GM12878 (cell line): ENCODE measurements around the gene WNT3A. TPM values are rescaled to one million over a fixed set of nuclear protein-coding genes. Genes with fewer than 3 reads are reported as not detected.
A peak's percentile ranks its signal among the peaks of the same experiment; 100 is the strongest.

Experiments
- ATAC-seq: fragments of 200-7000 bp; cut with Tn5 transposase; 3 replicates; pipeline ENCODE4 v1.9.1; 2020; ENCODE audit warnings: mild to moderate bottlenecking, moderate library complexity
- BruUV-seq: library from RNA; stranded (reverse); fragments of 400-500 nt; replicated peaks from 2 replicates; lab custom pipeline; 2021; lab: Mats Ljungman, UMichigan
- CTCF ChIA-PET: fragments of 300-600 bp; sonication (Branson Sonifier 250); formaldehyde crosslinking; extraction: SDS; loops from one replicate; lab custom pipeline; 2021; ENCODE audit warnings: inconsistent platforms; lab: Yijun Ruan, JAX
- POLR2A ChIA-PET: fragments of 350-600 bp; formaldehyde crosslinking; extraction: SDS; loops from one replicate; lab custom pipeline; 2021; ENCODE audit warnings: inconsistent platforms; lab: Charles Lee
- RAD21 ChIA-PET: fragments of 300-600 bp; sonication (Branson Sonifier 250); formaldehyde crosslinking; loops from one replicate; lab custom pipeline; 2023; ENCODE audit warnings: antibody characterized with exemption; ENCODE audit not compliant: unreplicated experiment; lab: Charles Lee
- SMC1A ChIA-PET: fragments of 300-600 bp; sonication (Branson Sonifier 250); formaldehyde crosslinking; loops from one replicate; lab custom pipeline; 2023; ENCODE audit not compliant: unreplicated experiment, uncharacterized antibody; lab: Charles Lee
- DNase-seq: peaks from one replicate; pipeline ENCODE4 v3.0.0-alpha.2; 2011; ENCODE audit warnings: low read depth, low spot score
- FAIRE-seq: peaks from 3 replicates; lab custom pipeline; 2011; peaks lifted over from hg19 to GRCh38; lab: Jason Lieb, UNC
- H2AFZ ChIP-seq: 2 replicates; pipeline ENCODE4 v1.6.0; 2011; ENCODE audit warnings: low read depth, low read length, control low read depth; ENCODE audit not compliant: control insufficient read depth
- H3K27ac ChIP-seq: 2 replicates; pipeline ENCODE4 v1.5.1; 2011; ENCODE audit warnings: control low read depth; ENCODE audit not compliant: control insufficient read depth, insufficient read depth
- H3K27me3 ChIP-seq, 2 experiments: replicated peaks in 1 of 2; 2 replicates each; pipeline versions ENCODE4 v1.6.0 to v1.6.1; 2011; ENCODE audit warnings: low read length in 1 of 2; ENCODE audit not compliant: control insufficient read depth in 2 of 2, insufficient read depth in 2 of 2
- H3K36me3 ChIP-seq, 2 experiments: 2 replicates each; pipeline ENCODE4 v1.5.1; 2011; ENCODE audit warnings: low read length in 1 of 2; ENCODE audit not compliant: control insufficient read depth in 2 of 2, insufficient read depth in 2 of 2
- H3K4me1 ChIP-seq: 2 replicates; pipeline ENCODE4 v1.6.1; 2011; ENCODE audit warnings: mild to moderate bottlenecking, low read length, moderate library complexity, mixed read lengths; ENCODE audit not compliant: control insufficient read depth, insufficient read depth
- H3K4me2 ChIP-seq: 2 replicates; pipeline ENCODE4 v1.6.0; 2011; ENCODE audit warnings: control low read depth; ENCODE audit not compliant: control insufficient read depth, insufficient read depth
- H3K4me3 ChIP-seq: fragments of 200-600 bp; sonication (generic); 2 replicates; pipeline ENCODE4 v1.5.1; 2016
- H3K79me2 ChIP-seq: 2 replicates; pipeline ENCODE4 v1.6.0; 2011; ENCODE audit warnings: low read length; ENCODE audit not compliant: control insufficient read depth, insufficient read depth
- H3K9ac ChIP-seq: 2 replicates; pipeline ENCODE4 v1.8.0; 2011; ENCODE audit warnings: low read length, control low read depth, mixed read lengths; ENCODE audit not compliant: control insufficient read depth, insufficient read depth
- H3K9me3 ChIP-seq: replicated peaks from 3 replicates; pipeline ENCODE4 v1.5.1; 2011; ENCODE audit warnings: mild to moderate bottlenecking, low read length; ENCODE audit not compliant: control insufficient read depth, insufficient read depth
- H4K20me1 ChIP-seq: 2 replicates; pipeline ENCODE4 v1.6.0; 2011; ENCODE audit not compliant: control insufficient read depth, insufficient read depth
- CHD2 ChIP-seq: IDR thresholded peaks from 2 replicates; pipeline ENCODE4 v1.6.1; 2011; ENCODE audit warnings: low read depth, low read length, improper control_type of control experiment, borderline replicate concordance
- DPF2 ChIP-seq: fragments of 450-650 bp; IDR thresholded peaks from 2 replicates; pipeline ENCODE4 v1.6.1; 2017; ENCODE audit warnings: mild to moderate bottlenecking
- ETV6 ChIP-seq, 2 experiments: fragments of 450-650 bp in 1 of 2; IDR thresholded peaks in 1 of 2; conservative IDR thresholded peaks in 1 of 2; 2 replicates each; pipeline ENCODE4 v1.6.1; 2014; ENCODE audit warnings: antibody characterized with exemption in 1 of 2, borderline replicate concordance in 1 of 2, low read depth in 1 of 2, mild to moderate bottlenecking in 1 of 2, moderate library complexity in 1 of 2
- FOS ChIP-seq: IDR thresholded peaks from 3 replicates; pipeline ENCODE4 v1.6.1; 2011; ENCODE audit warnings: borderline replicate concordance; ENCODE audit not compliant: insufficient read length; ENCODE audit errors: extremely low read depth
- FOXM1 ChIP-seq: IDR thresholded peaks from 2 replicates; pipeline ENCODE4 v1.6.1; 2012; ENCODE audit warnings: low read depth, mild to moderate bottlenecking, inconsistent platforms, low read length, moderate library complexity
- NR2F1 ChIP-seq: fragments of 450-650 bp; conservative IDR thresholded peaks from 2 replicates; pipeline ENCODE4 v1.6.1; 2017; ENCODE audit warnings: mild to moderate bottlenecking
- POLR2A ChIP-seq: IDR thresholded peaks from 2 replicates; pipeline ENCODE4 v1.6.1; 2011; ENCODE audit warnings: low read depth, mild to moderate bottlenecking, low read length
- RAD21 ChIP-seq: IDR thresholded peaks from 2 replicates; pipeline ENCODE4 v1.6.1; 2011; ENCODE audit warnings: mild to moderate bottlenecking, low read depth, low read length, moderate library complexity; ENCODE audit not compliant: insufficient read depth
- RB1 ChIP-seq: fragments of 450-650 bp; formaldehyde crosslinking; IDR thresholded peaks from 2 replicates; pipeline ENCODE4 v1.6.1; 2017; ENCODE audit warnings: mild to moderate bottlenecking, borderline replicate concordance
- RBBP5 ChIP-seq: fragments of 200-600 bp; sonication (generic); conservative IDR thresholded peaks from 2 replicates; pipeline ENCODE4 v1.6.1; 2016
- SMC3 ChIP-seq: IDR thresholded peaks from 2 replicates; pipeline ENCODE4 v1.6.1; 2011; ENCODE audit warnings: low read length, improper control_type of control experiment, borderline replicate concordance
- TAF1 ChIP-seq: IDR thresholded peaks from 2 replicates; pipeline ENCODE4 v1.6.1; 2011; ENCODE audit warnings: mild to moderate bottlenecking, low read depth, low read length, borderline replicate concordance
- WGBS: methylation state at CpG from one replicate; pipeline ENCODE4 v1.1.6; 2016; ENCODE audit warnings: low lambda C conversion rate; ENCODE audit not compliant: insufficient replicate concordance, insufficient coverage; ENCODE audit errors: missing lambda C conversion rate; 5-methylcytosine and 5-hydroxymethylcytosine counted together
- in situ Hi-C: fragments of 300-500 bp; cut with MboI; formaldehyde crosslinking; loops from 9 replicates; pipeline ENCODE4 v1.14.3; 2018; ENCODE audit warnings: mixed read lengths
- intact Hi-C: fragments of 100-400 bp; cut with micrococcal nuclease; formaldehyde crosslinking; loops from one replicate; pipeline ENCODE4 v1.14.2; 2022; ENCODE audit not compliant: unreplicated experiment
- polyA plus RNA-seq, 11 experiments: library from polyadenylated mRNA; depleted of rRNA in 4 of 11; unstranded in 6 of 11; stranded (reverse) in 5 of 11; fragments of >200 nt; fragmentation: Nextera tagmentation in 4 of 11; fragmentation: Illumina TruSeq in 1 of 11; extraction: Ambion mirVana in 4 of 11; extraction: Trizol in 1 of 11; gene quantifications; 1 replicate in 1 of 11; 2 replicates in 10 of 11; pipeline versions ENCODE4 v1.2.1 to v1.2.3, GENCODE V29; 2011 to 2016; ENCODE audit warnings: inconsistent platforms in 2 of 11, missing spikeins in 2 of 11, low read depth in 1 of 11
- total RNA-seq, 4 experiments: library from RNA; depleted of rRNA in 3 of 4; stranded (reverse); fragments of >200 nt in 3 of 4; fragmentation: Illumina TruSeq in 1 of 4; extraction: Trizol in 1 of 4; gene quantifications; 2 replicates each; pipeline versions ENCODE4 v1.2.1 to v1.2.3, GENCODE V29; 2013 to 2021
- TF ChIP-seq, protein P1 (sequence below): IDR thresholded peaks from 2 replicates; pipeline ENCODE4 v1.6.1; 2012; ENCODE audit warnings: low read depth, low read length, improper control_type of control experiment
- TF ChIP-seq, protein P2 (sequence below): fragments of 150-350 bp; IDR thresholded peaks from 2 replicates; pipeline ENCODE4 v1.6.1; 2016; ENCODE audit warnings: low read depth, low read length
- TF ChIP-seq, protein P3 (sequence below), 3 experiments: IDR thresholded peaks in 2 of 3; conservative IDR thresholded peaks in 1 of 3; 2 replicates each; pipeline ENCODE4 v1.5.1; 2011; ENCODE audit warnings: low read depth in 3 of 3, low read length in 3 of 3, mild to moderate bottlenecking in 3 of 3, control low read depth in 2 of 3, moderate library complexity in 2 of 3, inconsistent platforms in 1 of 3, mixed read lengths in 1 of 3; ENCODE audit not compliant: control insufficient read depth in 2 of 3, insufficient read depth in 1 of 3; ENCODE audit errors: extremely low read depth in 1 of 3
- TF ChIP-seq, protein P4 (sequence below): IDR thresholded peaks from 2 replicates; pipeline ENCODE4 v1.6.1; 2011; ENCODE audit warnings: borderline replicate concordance, low read depth, mild to moderate bottlenecking, moderate library complexity, mixed read lengths, low read length; ENCODE audit not compliant: insufficient read depth; ENCODE audit errors: extremely low read length

WNT3A gene
- total and polyA plus RNA-seq, 10 of the 15 experiments (the other 5 are each of a cell fraction or from before 2014, with no cell fraction given): 0.16 TPM; not detected in 9

DNA sequence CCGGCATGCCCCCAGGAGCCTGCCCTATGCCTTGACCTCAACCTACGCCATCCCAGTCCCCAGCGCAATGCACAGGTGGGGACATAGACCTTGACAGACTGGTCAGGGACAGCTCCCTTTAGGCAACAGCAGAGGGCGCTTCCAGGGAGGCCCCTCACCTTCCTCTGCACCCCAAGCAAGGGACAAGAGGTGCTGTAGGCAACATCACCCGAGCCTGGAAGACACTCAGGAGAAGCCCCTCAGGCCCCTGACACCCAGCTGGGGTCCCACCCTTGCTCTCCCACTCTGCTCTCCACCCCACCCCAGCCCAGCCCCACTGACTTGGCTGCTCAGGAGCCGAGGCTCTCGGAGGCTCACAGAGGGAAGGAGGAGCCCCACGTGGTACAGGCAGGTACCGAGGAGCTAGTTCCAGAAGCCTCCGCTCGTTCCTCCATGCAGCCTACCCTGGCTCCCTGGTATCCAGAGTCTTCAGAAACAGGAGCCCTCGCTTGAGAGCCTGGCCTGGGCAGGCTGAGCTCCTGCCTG is 2.4 kb upstream of the WNT3A start:
- ATAC-seq (peak; percentile 83), DNase-seq (no peak), FAIRE-seq (no peak)
- H3K27me3 ChIP-seq: peaks cover 2 to 22% of the 10 kb centered on the region in 2 experiments
- no peak overlapping the region for H3K9ac ChIP-seq
- no peaks in the 10 kb centered on the region for H3K9me3 ChIP-seq
- no TSS peak for BruUV-seq
- H4K20me1 ChIP-seq: no peaks in the 10 kb centered on the region
- no peak overlapping the region for H3K4me3 ChIP-seq
- no peak overlapping the region for H3K4me2 ChIP-seq
- POLR2A ChIA-PET: no interaction called here
- in situ Hi-C loops (no loop called here), intact Hi-C loops (loop anchor here (5.0 kb wide), 1 partner anchor 68 kb away; no protein-coding TSS in a partner anchor)
- no peak overlapping the region for H2AFZ ChIP-seq
- CTCF ChIA-PET: interaction anchor here (0.6 to 2.5 kb wide), 7 partner anchors 20 to 241 kb away, joined by 3 to 16 read pairs (median 3); partner anchors contain the start of genes ARF1 and IBA57
- no peaks in the 10 kb centered on the region for H3K4me1 ChIP-seq
- H3K36me3 ChIP-seq: no peaks in the 10 kb centered on the region
- SMC1A ChIA-PET: interaction anchor here (0.9 to 1.3 kb wide), 2 partner anchors 70 to 127 kb away, joined by 3 read pairs; no protein-coding TSS in a partner anchor
- 3% methylated on average over 12 of the region's 12 CpGs for WGBS
- no peak overlapping the region for H3K27ac ChIP-seq
- H3K79me2 ChIP-seq: no peaks in the 10 kb centered on the region
- RAD21 ChIA-PET: interaction anchor here (0.6 to 1.2 kb wide), 3 partner anchors 70 to 97 kb away, joined by 3 to 4 read pairs (median 3); no protein-coding TSS in a partner anchor
- 0 out of 2 replicates have a peak, but pooled peaks have one; percentile 20 for TF ChIP-seq RAD21
- TF ChIP-seq, protein P1, sequence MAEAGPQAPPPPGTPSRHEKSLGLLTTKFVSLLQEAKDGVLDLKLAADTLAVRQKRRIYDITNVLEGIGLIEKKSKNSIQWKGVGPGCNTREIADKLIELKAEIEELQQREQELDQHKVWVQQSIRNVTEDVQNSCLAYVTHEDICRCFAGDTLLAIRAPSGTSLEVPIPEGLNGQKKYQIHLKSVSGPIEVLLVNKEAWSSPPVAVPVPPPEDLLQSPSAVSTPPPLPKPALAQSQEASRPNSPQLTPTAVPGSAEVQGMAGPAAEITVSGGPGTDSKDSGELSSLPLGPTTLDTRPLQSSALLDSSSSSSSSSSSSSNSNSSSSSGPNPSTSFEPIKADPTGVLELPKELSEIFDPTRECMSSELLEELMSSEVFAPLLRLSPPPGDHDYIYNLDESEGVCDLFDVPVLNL: no peak
- TF ChIP-seq, protein P2, sequence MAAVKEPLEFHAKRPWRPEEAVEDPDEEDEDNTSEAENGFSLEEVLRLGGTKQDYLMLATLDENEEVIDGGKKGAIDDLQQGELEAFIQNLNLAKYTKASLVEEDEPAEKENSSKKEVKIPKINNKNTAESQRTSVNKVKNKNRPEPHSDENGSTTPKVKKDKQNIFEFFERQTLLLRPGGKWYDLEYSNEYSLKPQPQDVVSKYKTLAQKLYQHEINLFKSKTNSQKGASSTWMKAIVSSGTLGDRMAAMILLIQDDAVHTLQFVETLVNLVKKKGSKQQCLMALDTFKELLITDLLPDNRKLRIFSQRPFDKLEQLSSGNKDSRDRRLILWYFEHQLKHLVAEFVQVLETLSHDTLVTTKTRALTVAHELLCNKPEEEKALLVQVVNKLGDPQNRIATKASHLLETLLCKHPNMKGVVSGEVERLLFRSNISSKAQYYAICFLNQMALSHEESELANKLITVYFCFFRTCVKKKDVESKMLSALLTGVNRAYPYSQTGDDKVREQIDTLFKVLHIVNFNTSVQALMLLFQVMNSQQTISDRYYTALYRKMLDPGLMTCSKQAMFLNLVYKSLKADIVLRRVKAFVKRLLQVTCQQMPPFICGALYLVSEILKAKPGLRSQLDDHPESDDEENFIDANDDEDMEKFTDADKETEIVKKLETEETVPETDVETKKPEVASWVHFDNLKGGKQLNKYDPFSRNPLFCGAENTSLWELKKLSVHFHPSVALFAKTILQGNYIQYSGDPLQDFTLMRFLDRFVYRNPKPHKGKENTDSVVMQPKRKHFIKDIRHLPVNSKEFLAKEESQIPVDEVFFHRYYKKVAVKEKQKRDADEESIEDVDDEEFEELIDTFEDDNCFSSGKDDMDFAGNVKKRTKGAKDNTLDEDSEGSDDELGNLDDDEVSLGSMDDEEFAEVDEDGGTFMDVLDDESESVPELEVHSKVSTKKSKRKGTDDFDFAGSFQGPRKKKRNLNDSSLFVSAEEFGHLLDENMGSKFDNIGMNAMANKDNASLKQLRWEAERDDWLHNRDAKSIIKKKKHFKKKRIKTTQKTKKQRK: no peak
- TF ChIP-seq DPF2: no peak
- peak; percentile 47; the same call in 1 of the 2 replicates for TF ChIP-seq SMC3
- no peak for TF ChIP-seq TAF1
- no peak for TF ChIP-seq POLR2A
- TF ChIP-seq RBBP5: no peak
- TF ChIP-seq, protein P3, sequence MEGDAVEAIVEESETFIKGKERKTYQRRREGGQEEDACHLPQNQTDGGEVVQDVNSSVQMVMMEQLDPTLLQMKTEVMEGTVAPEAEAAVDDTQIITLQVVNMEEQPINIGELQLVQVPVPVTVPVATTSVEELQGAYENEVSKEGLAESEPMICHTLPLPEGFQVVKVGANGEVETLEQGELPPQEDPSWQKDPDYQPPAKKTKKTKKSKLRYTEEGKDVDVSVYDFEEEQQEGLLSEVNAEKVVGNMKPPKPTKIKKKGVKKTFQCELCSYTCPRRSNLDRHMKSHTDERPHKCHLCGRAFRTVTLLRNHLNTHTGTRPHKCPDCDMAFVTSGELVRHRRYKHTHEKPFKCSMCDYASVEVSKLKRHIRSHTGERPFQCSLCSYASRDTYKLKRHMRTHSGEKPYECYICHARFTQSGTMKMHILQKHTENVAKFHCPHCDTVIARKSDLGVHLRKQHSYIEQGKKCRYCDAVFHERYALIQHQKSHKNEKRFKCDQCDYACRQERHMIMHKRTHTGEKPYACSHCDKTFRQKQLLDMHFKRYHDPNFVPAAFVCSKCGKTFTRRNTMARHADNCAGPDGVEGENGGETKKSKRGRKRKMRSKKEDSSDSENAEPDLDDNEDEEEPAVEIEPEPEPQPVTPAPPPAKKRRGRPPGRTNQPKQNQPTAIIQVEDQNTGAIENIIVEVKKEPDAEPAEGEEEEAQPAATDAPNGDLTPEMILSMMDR (IDR thresholded peaks at IDR 0.05 in 2 of 3, conservative IDR thresholded peaks at IDR 0.05 in 1 of 3; ENCODE audit: control insufficient read depth in 2 of 3, extremely low read depth in 1 of 3, insufficient read depth in 1 of 3, low read depth in 3 of 3, low read length in 3 of 3): peak; percentile 49 to 65 (median 58)
- TF ChIP-seq CHD2: no peak
- no peak for TF ChIP-seq RB1
- no peak for TF ChIP-seq ETV6 (conservative IDR thresholded peaks at IDR 0.05 in 1 of 2, IDR thresholded peaks at IDR 0.05 in 1 of 2; ENCODE audit: borderline replicate concordance in 1 of 2, low read depth in 1 of 2)
- TF ChIP-seq FOXM1: no peak
- TF ChIP-seq FOS: no peak
- TF ChIP-seq, protein P4, sequence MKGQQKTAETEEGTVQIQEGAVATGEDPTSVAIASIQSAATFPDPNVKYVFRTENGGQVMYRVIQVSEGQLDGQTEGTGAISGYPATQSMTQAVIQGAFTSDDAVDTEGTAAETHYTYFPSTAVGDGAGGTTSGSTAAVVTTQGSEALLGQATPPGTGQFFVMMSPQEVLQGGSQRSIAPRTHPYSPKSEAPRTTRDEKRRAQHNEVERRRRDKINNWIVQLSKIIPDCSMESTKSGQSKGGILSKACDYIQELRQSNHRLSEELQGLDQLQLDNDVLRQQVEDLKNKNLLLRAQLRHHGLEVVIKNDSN: no peak
- 0 out of 2 replicates have a peak, but pooled peaks have one; percentile 24 for TF ChIP-seq NR2F1
